ENCODE results near the gene WAPL.

The WAPL gene

DNA sequence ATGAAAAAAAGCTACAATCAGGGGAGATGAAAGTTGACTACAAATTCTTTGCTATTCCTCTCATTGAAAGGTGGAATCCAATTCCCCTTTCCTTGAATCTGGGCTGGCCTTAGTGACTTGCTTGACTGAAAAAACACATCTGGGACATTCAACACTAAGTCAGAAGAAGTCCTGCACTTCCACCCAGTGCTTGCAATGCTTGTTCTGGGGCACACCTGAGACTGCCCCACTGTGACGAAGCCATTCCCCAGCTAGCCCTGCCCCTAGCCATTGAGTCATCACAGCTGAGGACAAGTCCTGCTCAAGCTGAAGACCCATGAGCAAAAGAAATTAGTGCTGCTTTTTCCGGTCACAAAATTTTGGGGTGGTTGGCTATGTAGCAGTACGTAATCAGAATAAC is 135.8 kb downstream of the WAPL start:
- no peak for DNase-seq

Data from activated T-cell treated with anti-CD3 and anti-CD28 coated beads, Interleukin-2, amount 50 U/mL, for 1 hour (primary cell).